WERI-Rb-1 (cell line): ENCODE measurements around the gene COL19A1.
"Not testable (repeated sequence)": the region's sequence is repeated elsewhere in the genome, so short reads cannot be mapped to it uniquely, and the experiment has no call there.

Experiments
- DNase-seq: peaks from one replicate; pipeline ENCODE4 v3.0.0-alpha.2; 2020
- H3K27ac ChIP-seq: fragments of 250-450 bp; sonication (Bioruptor Pico); 2 replicates; pipeline ENCODE4 v1.5.1; 2020; ENCODE audit warnings: mild to moderate bottlenecking, moderate library complexity
- H3K27me3 ChIP-seq: fragments of 250-450 bp; sonication (Bioruptor Pico); 2 replicates; pipeline ENCODE4 v1.5.1; 2021; ENCODE audit warnings: mild to moderate bottlenecking, low read depth, moderate library complexity; ENCODE audit not compliant: insufficient read depth, severe bottlenecking
- H3K36me3 ChIP-seq: fragments of 250-450 bp; sonication (Bioruptor Pico); 2 replicates; pipeline ENCODE4 v1.5.1; 2020; ENCODE audit warnings: mild to moderate bottlenecking, moderate library complexity
- H3K4me3 ChIP-seq: 2 replicates; pipeline ENCODE4 v1.5.1; 2011; ENCODE audit warnings: low read depth, mild to moderate bottlenecking, control low read depth, low read length
- H3K9me3 ChIP-seq: fragments of 250-450 bp; sonication (Bioruptor Pico); 2 replicates; pipeline ENCODE4 v1.5.1; 2021; ENCODE audit warnings: mild to moderate bottlenecking, moderate library complexity; ENCODE audit not compliant: severe bottlenecking
- TF ChIP-seq, protein P1 (sequence below): IDR thresholded peaks from 2 replicates; pipeline ENCODE4 v1.5.1; 2011; ENCODE audit warnings: low read depth, mild to moderate bottlenecking, control low read depth, inconsistent platforms, low read length

The COL19A1 gene

DNA sequence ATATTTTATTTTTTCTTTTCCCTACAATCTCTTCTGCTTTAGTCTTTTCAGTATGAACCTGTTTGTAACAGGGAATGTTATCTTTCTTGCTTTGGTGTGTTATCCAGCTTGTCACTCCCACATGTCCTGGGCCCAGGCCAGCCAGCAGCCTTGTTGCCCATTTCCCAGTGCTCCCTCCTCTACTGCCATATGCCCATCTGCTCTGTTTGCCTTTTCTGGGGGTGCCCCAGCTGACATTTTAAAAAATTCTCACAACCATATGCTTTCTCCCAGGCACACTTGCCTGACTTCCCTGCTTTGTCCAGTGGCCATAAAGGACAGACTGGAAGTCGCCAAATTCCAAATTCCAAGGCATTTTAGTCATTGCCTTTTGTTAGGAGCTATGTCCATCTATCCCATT lies 45.9 kb upstream of the COL19A1 start:
- H3K4me3 ChIP-seq: no peak overlapping the region
- no peaks in the 10 kb centered on the region for H3K9me3 ChIP-seq
- H3K27ac ChIP-seq: no peak overlapping the region
- DNase-seq: no peak
- TF ChIP-seq, protein P1, sequence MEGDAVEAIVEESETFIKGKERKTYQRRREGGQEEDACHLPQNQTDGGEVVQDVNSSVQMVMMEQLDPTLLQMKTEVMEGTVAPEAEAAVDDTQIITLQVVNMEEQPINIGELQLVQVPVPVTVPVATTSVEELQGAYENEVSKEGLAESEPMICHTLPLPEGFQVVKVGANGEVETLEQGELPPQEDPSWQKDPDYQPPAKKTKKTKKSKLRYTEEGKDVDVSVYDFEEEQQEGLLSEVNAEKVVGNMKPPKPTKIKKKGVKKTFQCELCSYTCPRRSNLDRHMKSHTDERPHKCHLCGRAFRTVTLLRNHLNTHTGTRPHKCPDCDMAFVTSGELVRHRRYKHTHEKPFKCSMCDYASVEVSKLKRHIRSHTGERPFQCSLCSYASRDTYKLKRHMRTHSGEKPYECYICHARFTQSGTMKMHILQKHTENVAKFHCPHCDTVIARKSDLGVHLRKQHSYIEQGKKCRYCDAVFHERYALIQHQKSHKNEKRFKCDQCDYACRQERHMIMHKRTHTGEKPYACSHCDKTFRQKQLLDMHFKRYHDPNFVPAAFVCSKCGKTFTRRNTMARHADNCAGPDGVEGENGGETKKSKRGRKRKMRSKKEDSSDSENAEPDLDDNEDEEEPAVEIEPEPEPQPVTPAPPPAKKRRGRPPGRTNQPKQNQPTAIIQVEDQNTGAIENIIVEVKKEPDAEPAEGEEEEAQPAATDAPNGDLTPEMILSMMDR: no peak
- H3K27me3 ChIP-seq: no peaks in the 10 kb centered on the region
- H3K36me3 ChIP-seq: no peaks in the 10 kb centered on the region

DNA sequence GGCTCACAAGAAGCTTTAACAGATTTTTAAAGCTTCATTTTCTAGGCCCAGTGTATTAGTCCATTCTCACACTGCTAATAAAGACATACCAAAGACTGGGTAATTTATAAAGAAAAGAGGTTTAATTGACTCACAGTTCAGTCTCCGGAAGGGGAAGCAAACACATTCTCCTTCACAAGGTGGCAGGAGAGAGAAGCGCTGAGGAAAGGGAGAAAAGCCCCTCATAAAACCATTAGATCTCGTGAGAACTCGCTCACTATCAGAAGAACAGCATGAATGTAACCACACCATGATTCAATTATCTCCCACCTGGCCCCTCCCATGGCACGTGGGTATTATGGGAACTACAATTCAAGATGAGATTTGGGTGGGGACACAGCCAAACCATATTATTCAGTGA lies 42.0 kb upstream of the COL19A1 start:
- H3K4me3 ChIP-seq, H3K27ac ChIP-seq, H3K36me3 ChIP-seq, H3K27me3 ChIP-seq, H3K9me3 ChIP-seq, DNase-seq: not testable (repeated sequence)

DNA sequence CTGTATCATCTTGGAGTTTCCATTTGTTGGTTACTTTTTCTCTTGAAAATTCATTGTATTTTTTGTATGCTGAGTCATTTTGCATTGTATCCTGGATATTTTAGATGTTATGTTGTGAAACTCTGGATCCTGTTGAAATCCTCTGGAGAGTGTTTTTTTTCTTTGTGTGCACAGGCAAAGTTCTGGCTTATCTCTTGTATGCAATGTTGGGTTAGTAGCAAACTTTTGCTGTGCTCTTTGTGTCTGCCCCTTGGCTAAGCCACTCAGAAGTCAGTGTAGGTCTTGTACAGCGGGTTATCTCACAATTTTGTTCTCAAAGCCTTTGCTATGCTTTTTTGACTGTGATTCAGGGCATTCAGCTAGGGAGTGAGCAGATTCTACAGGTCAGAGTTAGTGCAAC lies 40.5 kb upstream of the COL19A1 start:
- no peak for DNase-seq
- H3K9me3 ChIP-seq: no peaks in the 10 kb centered on the region
- H3K36me3 ChIP-seq: no peaks in the 10 kb centered on the region
- H3K27ac ChIP-seq: no peak overlapping the region
- TF ChIP-seq, protein P1: no peak
- H3K4me3 ChIP-seq: no peak overlapping the region
- no peaks in the 10 kb centered on the region for H3K27me3 ChIP-seq

DNA sequence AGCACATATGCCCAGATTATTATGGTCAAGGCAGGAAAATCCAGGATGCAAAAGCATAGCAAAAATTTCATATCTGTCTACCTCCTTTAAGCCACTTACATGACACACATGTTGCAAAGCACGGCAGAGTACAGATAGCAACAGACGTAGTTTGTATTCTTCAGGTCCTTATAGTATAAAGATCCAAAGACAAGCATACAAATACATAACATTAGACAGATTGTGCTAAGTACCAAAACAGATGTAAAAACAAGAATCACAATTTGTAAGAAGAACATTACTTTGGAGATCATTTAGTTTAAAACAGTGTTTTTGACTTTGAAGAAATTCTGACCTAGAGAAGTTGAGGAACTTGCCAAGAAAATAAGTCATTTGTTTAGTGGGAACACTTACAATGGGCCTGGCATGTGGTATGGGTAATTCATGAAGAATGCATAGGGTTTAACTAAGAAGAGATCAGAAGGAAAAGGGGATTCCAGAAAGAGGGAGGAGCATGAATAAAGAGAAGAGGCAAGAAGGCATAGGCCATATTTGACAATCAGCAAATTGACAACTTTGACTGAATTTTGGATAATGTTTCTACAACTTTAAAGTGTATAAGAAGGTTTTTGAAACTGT lies 39.0 kb upstream of the COL19A1 start:
- H3K36me3 ChIP-seq: no peaks in the 10 kb centered on the region
- H3K27ac ChIP-seq: no peak overlapping the region
- H3K4me3 ChIP-seq: no peak overlapping the region
- no peaks in the 10 kb centered on the region for H3K9me3 ChIP-seq
- H3K27me3 ChIP-seq: no peaks in the 10 kb centered on the region
- TF ChIP-seq, protein P1: no peak
- DNase-seq: no peak

DNA sequence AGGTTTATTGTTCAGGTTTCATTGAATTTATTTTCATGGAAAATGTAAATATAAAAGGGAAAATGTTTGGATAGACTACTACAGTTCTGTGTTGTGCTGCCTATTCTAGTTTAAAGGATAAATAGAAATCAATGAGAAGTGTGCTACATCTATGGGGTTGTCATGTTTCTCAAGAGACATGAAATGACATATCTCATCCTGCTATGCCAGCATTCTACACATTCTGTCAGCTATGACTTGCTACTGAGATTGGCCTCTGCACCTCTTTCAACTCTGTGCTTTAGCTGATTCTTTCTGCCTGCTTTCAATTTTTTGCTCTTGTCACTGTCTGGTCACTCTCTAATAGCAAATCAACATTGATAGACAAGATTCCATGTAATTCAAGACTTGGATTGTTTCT lies 33.8 kb upstream of the COL19A1 start:
- no peaks in the 10 kb centered on the region for H3K36me3 ChIP-seq

DNA sequence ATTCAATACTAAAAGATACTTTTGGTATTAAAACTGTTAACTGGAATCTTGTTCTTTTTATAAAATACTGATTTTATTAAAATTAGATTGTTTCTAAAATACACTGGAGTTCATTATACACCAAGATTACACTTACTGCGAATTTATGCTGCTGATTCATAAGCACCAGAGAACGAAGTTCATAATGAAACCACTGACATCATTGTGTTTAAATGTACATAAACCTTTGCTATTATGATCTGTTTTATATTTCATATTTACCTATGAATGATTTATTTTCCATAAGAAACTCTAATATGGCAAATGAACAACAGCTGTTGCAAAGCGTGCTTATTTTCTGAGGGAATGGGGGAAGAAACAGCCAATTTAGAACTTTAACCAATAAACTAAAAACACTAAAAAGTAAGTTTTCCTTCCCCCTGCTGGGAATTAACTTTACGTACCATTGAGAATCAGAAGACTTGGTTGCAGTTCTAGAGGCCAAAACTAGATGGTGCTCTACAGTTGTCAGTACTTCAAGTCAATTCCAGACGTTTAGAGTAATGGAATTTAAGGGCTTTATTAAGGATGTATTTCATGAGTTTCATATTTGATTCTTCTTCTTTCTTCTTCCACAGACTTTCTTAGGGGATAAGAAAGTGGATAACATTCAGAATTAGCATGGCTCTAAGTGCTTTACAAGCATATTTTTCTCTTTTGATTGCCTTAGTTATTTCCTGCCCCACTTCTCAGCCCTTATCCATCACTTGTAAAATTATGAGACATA lies 30.8 kb upstream of the COL19A1 start:
- DNase-seq: peak; percentile 20
- Histone ChIP-seq H3K36me3 (no peaks in the 10 kb centered on the region), H3K27me3 (no peaks in the 10 kb centered on the region), H3K4me3 (no peak overlapping the region), H3K27ac (no peak overlapping the region), H3K9me3 (no peaks in the 10 kb centered on the region)
- TF ChIP-seq, protein P1: peak; percentile 50

More for the DNA sequence above, 33.8 kb upstream of the COL19A1 start:
- Histone ChIP-seq H3K4me3 (no peak overlapping the region), H3K27ac (no peak overlapping the region), H3K9me3 (no peaks in the 10 kb centered on the region), H3K27me3 (no peaks in the 10 kb centered on the region)
- TF ChIP-seq, protein P1: no peak
- no peak for DNase-seq
